Activated B cell treated with CpG ODN at 0.5 μM for 24 hours (primary cell): ENCODE measurements around the gene PRKAR2B. TPM values are rescaled to one million over a fixed set of nuclear protein-coding genes. Genes with fewer than 3 reads are reported as not detected.

Experiments used
- ATAC-seq: fragments of 200-7000 bp; cut with Tn5 transposase; one replicate; pipeline ENCODE4 v1.10.0; 2021; ENCODE audit warnings: low read depth, mild to moderate bottlenecking, moderate library complexity
- CTCF ChIA-PET: fragments of 350-600 bp; sonication (Branson Sonifier 250); formaldehyde crosslinking; loops from one replicate; lab custom pipeline; 2021; ENCODE audit warnings: antibody characterized with exemption; lab: Charles Lee
- POLR2A ChIA-PET: fragments of 350-600 bp; sonication (Branson Sonifier 250); formaldehyde crosslinking; loops from one replicate; lab custom pipeline; 2021; ENCODE audit warnings: antibody characterized with exemption; lab: Charles Lee
- DNase-seq: peaks from one replicate; pipeline ENCODE4 v3.0.0; 2022
- H3K27ac Mint-ChIP-seq: one replicate; pipeline ENCODE4 v1.8.0; 2020; ENCODE audit warnings: mixed read lengths
- H3K27me3 Mint-ChIP-seq: one replicate; pipeline ENCODE4 v1.8.0; 2021; ENCODE audit warnings: mixed read lengths
- H3K36me3 Mint-ChIP-seq: one replicate; pipeline ENCODE4 v1.8.0; 2021; ENCODE audit warnings: low read depth, mixed read lengths
- H3K4me1 Mint-ChIP-seq: one replicate; pipeline ENCODE4 v1.8.0; 2021; ENCODE audit warnings: mixed read lengths
- H3K4me3 Mint-ChIP-seq: one replicate; pipeline ENCODE4 v1.8.0; 2020; ENCODE audit warnings: mild to moderate bottlenecking, mixed read lengths
- H3K9me3 Mint-ChIP-seq: one replicate; pipeline ENCODE4 v1.8.0; 2020; ENCODE audit warnings: mixed read lengths
- CTCF ChIP-seq: fragments of 200-600 bp; IDR thresholded peaks from one replicate; pipeline ENCODE4 v1.8.0; 2022; ENCODE audit warnings: antibody characterized with exemption, mild to moderate bottlenecking
- intact Hi-C: fragments of 100-400 bp; cut with micrococcal nuclease; formaldehyde crosslinking; loops from one replicate; pipeline ENCODE4 v1.15.1; 2024
- total RNA-seq: library from RNA; stranded (reverse); gene quantifications from 2 replicates; pipeline ENCODE4 v1.2.3, GENCODE V29; 2022

Gene PRKAR2B
- total RNA-seq, 1 donor from 2014 or later, result 0.71 TPM

DNA sequence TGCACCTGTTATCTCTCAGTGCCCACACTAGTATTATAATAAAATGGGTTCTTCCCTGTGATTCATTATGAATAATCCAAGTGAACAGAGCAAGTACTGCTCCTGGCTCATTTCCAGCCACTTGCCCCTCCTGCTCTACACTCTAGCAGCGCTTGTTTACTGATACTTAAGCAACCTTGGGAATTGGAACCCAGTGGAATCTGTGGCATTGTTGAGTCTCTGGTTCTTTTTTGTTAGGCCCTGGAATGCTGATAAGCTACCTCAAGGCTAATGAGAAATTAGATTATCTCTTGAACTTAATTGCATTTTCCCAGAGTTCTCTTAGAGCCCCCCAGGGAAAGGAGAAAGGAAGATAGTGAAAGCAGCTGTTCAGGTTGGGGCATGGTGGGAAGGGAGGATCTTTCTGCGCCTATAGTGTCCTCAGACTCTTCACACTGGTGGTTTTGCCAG is 34.0 kb downstream of the PRKAR2B start:
- CTCF ChIA-PET, result no interaction called here
- POLR2A ChIA-PET, result no interaction called here
- H3K36me3 Mint-ChIP-seq, result no peaks in the 10 kb centered on the region
- DNase-seq (no peak), ATAC-seq (no peak)
- intact Hi-C loops, result no loop called here
- no peaks in the 10 kb centered on the region for H3K4me1 Mint-ChIP-seq
- H3K4me3 Mint-ChIP-seq, result no peak overlapping the region
- no peak for TF ChIP-seq CTCF
- no peak overlapping the region for H3K27ac Mint-ChIP-seq
- H3K9me3 Mint-ChIP-seq, result no peaks in the 10 kb centered on the region
- no peaks in the 10 kb centered on the region for H3K27me3 Mint-ChIP-seq

DNA sequence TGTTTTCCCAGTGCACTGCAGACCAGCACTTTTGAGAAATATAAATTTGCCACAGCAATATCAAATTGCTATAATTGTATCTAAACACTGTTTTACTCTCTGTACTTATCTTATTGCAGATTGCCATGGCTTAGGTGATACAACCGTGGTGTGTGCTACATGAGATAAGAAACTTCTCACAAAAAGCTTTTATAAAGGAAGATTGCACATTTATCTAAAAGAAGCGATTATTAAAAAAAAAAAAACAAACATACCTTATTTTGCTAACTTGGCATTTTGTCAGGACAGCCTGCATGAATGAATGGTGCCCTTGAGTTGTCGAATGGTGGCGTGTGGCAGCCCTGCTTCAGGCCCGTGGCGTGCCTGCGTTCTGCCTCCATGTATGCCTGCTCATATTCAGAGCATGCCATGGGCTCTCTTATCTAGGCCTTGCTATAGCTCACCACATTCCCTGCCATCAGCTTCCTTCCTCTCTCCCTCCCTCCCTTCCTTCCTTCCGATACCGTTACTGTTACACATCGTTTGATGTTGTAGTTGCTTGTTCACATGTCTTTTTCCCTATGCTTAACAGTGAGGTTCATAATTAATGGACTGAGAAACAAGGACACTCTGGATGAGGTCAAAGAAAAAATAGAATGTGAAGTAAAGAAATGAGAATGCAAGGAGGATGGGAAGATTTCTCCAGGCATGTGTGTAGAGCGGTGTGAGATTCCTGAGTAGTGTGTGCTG is 34.9 kb downstream of the PRKAR2B start:
- no peaks in the 10 kb centered on the region for H3K36me3 Mint-ChIP-seq
- no peaks in the 10 kb centered on the region for H3K27me3 Mint-ChIP-seq
- intact Hi-C loops, result no loop called here
- ATAC-seq (no peak), DNase-seq (no peak)
- no peaks in the 10 kb centered on the region for H3K4me1 Mint-ChIP-seq
- H3K9me3 Mint-ChIP-seq, result no peaks in the 10 kb centered on the region
- no peak overlapping the region for H3K27ac Mint-ChIP-seq
- ChIA-PET CTCF (no interaction called here), POLR2A (no interaction called here)
- no peak for TF ChIP-seq CTCF
- no peak overlapping the region for H3K4me3 Mint-ChIP-seq

DNA sequence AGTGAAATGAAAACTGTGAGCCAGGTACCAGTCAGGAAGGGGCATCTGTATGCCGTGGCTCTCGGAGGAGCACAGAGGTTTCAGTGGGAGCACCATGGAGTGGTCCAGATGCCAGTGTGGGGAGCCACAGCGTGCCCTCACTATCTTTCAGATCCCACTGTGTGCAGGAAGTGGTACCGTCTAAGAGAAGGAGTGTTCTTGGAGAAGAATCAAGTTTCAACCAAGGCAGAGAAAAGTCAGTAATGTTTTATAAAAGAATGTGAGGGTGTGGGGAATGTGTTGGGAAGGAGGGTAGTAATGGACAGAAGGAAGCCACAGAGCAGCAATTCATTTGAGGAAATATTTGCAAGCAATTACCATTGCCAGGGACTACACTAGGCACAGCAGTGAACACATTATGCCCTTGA is 35.6 kb downstream of the PRKAR2B start:
- POLR2A ChIA-PET, result no interaction called here
- ATAC-seq (no peak), DNase-seq (no peak)
- H3K36me3 Mint-ChIP-seq, result no peaks in the 10 kb centered on the region
- no peak overlapping the region for H3K4me3 Mint-ChIP-seq
- CTCF ChIA-PET, result no interaction called here
- H3K4me1 Mint-ChIP-seq, result no peaks in the 10 kb centered on the region
- H3K27ac Mint-ChIP-seq, result no peak overlapping the region
- intact Hi-C loops, result no loop called here
- H3K9me3 Mint-ChIP-seq, result no peaks in the 10 kb centered on the region
- no peaks in the 10 kb centered on the region for H3K27me3 Mint-ChIP-seq
- no peak for TF ChIP-seq CTCF

GRCh38 chr7:107080533-107080932 is 36.0 kb downstream of the PRKAR2B start:
- H3K27ac Mint-ChIP-seq, result no peak overlapping the region
- CTCF ChIA-PET, result no interaction called here
- no peaks in the 10 kb centered on the region for H3K27me3 Mint-ChIP-seq
- TF ChIP-seq CTCF, result no peak
- POLR2A ChIA-PET, result no interaction called here
- H3K36me3 Mint-ChIP-seq, result no peaks in the 10 kb centered on the region
- no peaks in the 10 kb centered on the region for H3K9me3 Mint-ChIP-seq
- ATAC-seq (no peak), DNase-seq (no peak)
- intact Hi-C loops, result no loop called here
- H3K4me3 Mint-ChIP-seq, result no peak overlapping the region
- H3K4me1 Mint-ChIP-seq, result no peaks in the 10 kb centered on the region

- TF ChIP-seq CTCF, result no peak
- CTCF ChIA-PET, result no interaction called here
- DNase-seq (no peak), ATAC-seq (no peak)
- Mint-ChIP-seq H3K9me3 (no peaks in the 10 kb centered on the region), H3K4me3 (no peak overlapping the region), H3K27me3 (no peaks in the 10 kb centered on the region), H3K36me3 (no peaks in the 10 kb centered on the region), H3K27ac (no peak overlapping the region), H3K4me1 (no peaks in the 10 kb centered on the region)
- intact Hi-C loops, result no loop called here
- POLR2A ChIA-PET, result no interaction called here
These were observed 40.7 kb downstream of the PRKAR2B start for GRCh38 chr7:107085180-107085579.
